Tibial nerve (tissue), 4 donors: ENCODE data around the gene APEH. TPM values are rescaled to one million over a fixed set of nuclear protein-coding genes. Genes with fewer than 3 reads are reported as not detected.

Experiments used
- DNase-seq, 2 donors: peaks; one replicate each; pipeline ENCODE4 v3.0.0-alpha.2; 2019; ENCODE audit warnings: low spot score in 2 of 2
- H3K27ac ChIP-seq, 4 donors: fragments of 200-600 bp; sonication (generic) in 3 of 4; one replicate each; pipeline ENCODE4 v1.5.1; 2017 to 2019; ENCODE audit warnings: mild to moderate bottlenecking in 1 of 4
- H3K27me3 ChIP-seq, 2 donors: fragments of 200-600 bp; sonication (generic) in 1 of 2; one replicate each; pipeline versions ENCODE4 v1.5.1 to v1.6.0; 2017 to 2019
- H3K36me3 ChIP-seq, 3 donors: fragments of 200-600 bp; sonication (generic); one replicate each; pipeline ENCODE4 v1.5.1; 2018 to 2019
- H3K4me1 ChIP-seq, 4 donors: fragments of 200-600 bp; sonication (generic) in 3 of 4; one replicate each; pipeline ENCODE4 v1.5.1; 2017 to 2019
- H3K4me3 ChIP-seq, 4 donors: fragments of 200-600 bp; sonication (generic) in 3 of 4; one replicate each; pipeline ENCODE4 v1.5.1; 2017 to 2019; ENCODE audit warnings: mild to moderate bottlenecking in 1 of 4, moderate library complexity in 1 of 4
- H3K9me3 ChIP-seq, 4 donors: fragments of 200-600 bp; sonication (generic) in 3 of 4; one replicate each; pipeline ENCODE4 v1.5.1; 2017 to 2019
- CTCF ChIP-seq, 5 experiments: fragments of 200-600 bp in 3 of 5; fragments of 450-650 bp in 2 of 5; sonication (generic) in 3 of 5; IDR thresholded peaks; one replicate each; pipeline ENCODE4 v1.5.1; 2016 to 2019; ENCODE audit warnings: antibody characterized with exemption in 5 of 5, mild to moderate bottlenecking in 3 of 5, moderate library complexity in 2 of 5
- EP300 ChIP-seq, 2 donors: sonication (generic); formaldehyde crosslinking; IDR thresholded peaks; one replicate each; pipeline ENCODE4 v1.6.1; 2017; ENCODE audit warnings: antibody characterized with exemption in 2 of 2, mild to moderate bottlenecking in 1 of 2
- POLR2A ChIP-seq, 2 donors: fragments of 450-650 bp; IDR thresholded peaks; one replicate each; pipeline ENCODE4 v1.6.1; 2017; ENCODE audit warnings: antibody characterized with exemption in 2 of 2, mild to moderate bottlenecking in 2 of 2, moderate library complexity in 2 of 2
- WGBS, 2 donors: methylation state at CpG; one replicate each; pipeline ENCODE4 v1.1.5; 2018; 5-methylcytosine and 5-hydroxymethylcytosine counted together
- total RNA-seq, 4 donors: library from RNA; depleted of rRNA; stranded (reverse); fragments of >200 nt; gene quantifications; one replicate each; pipeline ENCODE4 v1.1.0, GENCODE V29; 2016

APEH gene
- total RNA-seq, 4 donors from 2014 or later, result 64.0 to 77.7 (median 65.8) TPM

- 89 to 92% methylated on average over 3 to 7 of the region's 7 CpGs for whole genome bisulfite sequencing, 2 donors
- Histone ChIP-seq H3K9me3 (no peaks in the 10 kb centered on the region), H3K27me3 (no peaks in the 10 kb centered on the region), H3K4me1 (peaks cover 0 to 26% (median 9%) of the 10 kb centered on the region in 4 donors), H3K27ac (no peak overlapping the region), H3K4me3 (no peak overlapping the region), H3K36me3 (peaks cover 0 to 77% (median 0%) of the 10 kb centered on the region in 3 donors)
- no peak for DNase-seq
- TF ChIP-seq POLR2A (IDR thresholded peaks at IDR 0.05) (no peak), CTCF (IDR thresholded peaks at IDR 0.05) (no peak), EP300 (IDR thresholded peaks at IDR 0.05) (no peak)
These were observed 42.0 kb downstream of the APEH start for GRCh38 chr3:49716169-49716568.

- WGBS, 2 donors, result 80 to 87% methylated on average over 10 to 14 of the region's 16 CpGs
- peaks cover 0 to 77% (median 0%) of the 10 kb centered on the region in 3 donors for H3K36me3 ChIP-seq
- DNase-seq, result no peak
These were observed 42.6 kb downstream of the APEH start for GRCh38 chr3:49716691-49717210.

GRCh38 chr3:49717211-49717958, 43.2 kb downstream of the APEH start:
- TF ChIP-seq CTCF (IDR thresholded peaks at IDR 0.05), result no peak
- TF ChIP-seq POLR2A (IDR thresholded peaks at IDR 0.05), result no peak
- no peak for TF ChIP-seq EP300 (IDR thresholded peaks at IDR 0.05)
- peaks cover 0 to 30% (median 10%) of the 10 kb centered on the region in 4 donors for H3K4me1 ChIP-seq
- H3K9me3 ChIP-seq, result no peaks in the 10 kb centered on the region
- no peak for DNase-seq
- H3K36me3 ChIP-seq, result peaks cover 0 to 77% (median 0%) of the 10 kb centered on the region in 3 donors
- no peak overlapping the region for H3K4me3 ChIP-seq
- WGBS, 2 donors, result 80 to 88% methylated on average over 12 to 14 of the region's 14 CpGs
- H3K27me3 ChIP-seq, result no peaks in the 10 kb centered on the region
- H3K27ac ChIP-seq, result no peak overlapping the region

More at GRCh38 chr3:49716691-49717210, 42.6 kb downstream of the APEH start:
- Histone ChIP-seq H3K9me3 (no peaks in the 10 kb centered on the region), H3K4me3 (no peak overlapping the region), H3K27me3 (no peaks in the 10 kb centered on the region), H3K4me1 (peaks cover 0 to 26% (median 9%) of the 10 kb centered on the region in 4 donors), H3K27ac (no peak overlapping the region)
- TF ChIP-seq POLR2A (IDR thresholded peaks at IDR 0.05), result no peak
- TF ChIP-seq CTCF (IDR thresholded peaks at IDR 0.05), result no peak
- TF ChIP-seq EP300 (IDR thresholded peaks at IDR 0.05), result no peak

- Histone ChIP-seq H3K27me3 (no peaks in the 10 kb centered on the region), H3K36me3 (peaks cover 0 to 69% (median 0%) of the 10 kb centered on the region in 3 donors), H3K4me3 (no peak overlapping the region), H3K27ac (no peak overlapping the region), H3K9me3 (no peaks in the 10 kb centered on the region), H3K4me1 (peaks cover 0 to 38% (median 18%) of the 10 kb centered on the region in 4 donors)
- TF ChIP-seq CTCF (IDR thresholded peaks at IDR 0.05), result no peak
- TF ChIP-seq EP300 (IDR thresholded peaks at IDR 0.05), result no peak
- no peak for TF ChIP-seq POLR2A (IDR thresholded peaks at IDR 0.05)
- DNase-seq, result no peak
- WGBS, 2 donors, result 71 to 75% methylated on average over 69 to 72 of the region's 75 CpGs
These were observed 44.1 kb downstream of the APEH start for GRCh38 chr3:49717959-49718857.
